K562 (cell line): ENCODE measurements around the gene PSMA4. TPM values are rescaled to one million over a fixed set of nuclear protein-coding genes. Genes with fewer than 3 reads are reported as not detected.

Experiments
- ARID1B ChIP-seq: fragments of 450-650 bp; IDR thresholded peaks from 2 replicates; pipeline ENCODE4 v1.6.1; 2016; ENCODE audit warnings: antibody characterized with exemption, mild to moderate bottlenecking, inconsistent platforms
- E2F5 ChIP-seq: sonication (generic); formaldehyde crosslinking; IDR thresholded peaks from 2 replicates; pipeline ENCODE4 v1.8.0; 2022; ENCODE audit warnings: mild to moderate bottlenecking, missing genetic modification reagents
- FOXM1 ChIP-seq, 2 experiments: fragments of 450-650 bp in 1 of 2; sonication (generic) in 1 of 2; formaldehyde crosslinking in 1 of 2; IDR thresholded peaks; 2 replicates each; pipeline versions ENCODE4 v1.6.1 to v1.9.0; 2017 to 2022; ENCODE audit warnings: low read depth in 2 of 2, mild to moderate bottlenecking in 2 of 2, missing genetic modification reagents in 1 of 2, moderate library complexity in 1 of 2
- GTF2F1 ChIP-seq: IDR thresholded peaks from 2 replicates; pipeline ENCODE4 v1.6.1; 2011; ENCODE audit warnings: low read depth, low read length, improper control_type of control experiment
- HMG20A ChIP-seq: fragments of 450-650 bp; formaldehyde crosslinking; conservative IDR thresholded peaks from 2 replicates; pipeline ENCODE4 v1.4.0; 2020; ENCODE audit warnings: mild to moderate bottlenecking, mixed read lengths
- MEF2A ChIP-seq: IDR thresholded peaks from 2 replicates; pipeline ENCODE4 v1.6.1; 2011; ENCODE audit warnings: low read depth, mild to moderate bottlenecking, low read length, moderate library complexity; ENCODE audit not compliant: control insufficient read depth
- NKRF ChIP-seq: fragments of 450-650 bp; IDR thresholded peaks from 2 replicates; pipeline ENCODE4 v1.6.1; 2016; ENCODE audit warnings: borderline replicate concordance
- PCBP2 ChIP-seq: fragments of 200-400 bp; formaldehyde crosslinking; IDR thresholded peaks from 2 replicates; pipeline ENCODE4 v1.6.1; 2018; ENCODE audit warnings: low read length, low read depth, mild to moderate bottlenecking, moderate library complexity; ENCODE audit not compliant: poor library complexity, severe bottlenecking
- POLR3A ChIP-seq: IDR thresholded peaks from 2 replicates; pipeline ENCODE4 v1.6.1; 2011; ENCODE audit warnings: borderline replicate concordance, mild to moderate bottlenecking, moderate library complexity; ENCODE audit not compliant: insufficient read length, insufficient read depth; ENCODE audit errors: extremely low read depth
- PRMT5 ChIP-seq: sonication (generic); formaldehyde crosslinking; IDR thresholded peaks from 2 replicates; pipeline ENCODE4 v1.5.0; 2020; ENCODE audit warnings: missing genetic modification reagents
- TEAD1 ChIP-seq, 2 experiments: fragments of 450-650 bp in 1 of 2; sonication (generic) in 1 of 2; formaldehyde crosslinking; IDR thresholded peaks; 2 replicates each; pipeline versions ENCODE4 v1.4.0 to v1.8.0; 2020 to 2022; ENCODE audit warnings: mild to moderate bottlenecking in 2 of 2, missing genetic modification reagents in 1 of 2
- USF1 ChIP-seq: sonication (generic); formaldehyde crosslinking; IDR thresholded peaks from 2 replicates; pipeline ENCODE4 v1.9.0; 2022; ENCODE audit warnings: mild to moderate bottlenecking, missing genetic modification reagents
- ZC3H8 ChIP-seq: fragments of 450-650 bp; IDR thresholded peaks from 2 replicates; pipeline ENCODE4 v1.6.1; 2017
- ZKSCAN3 ChIP-seq: fragments of 250-450 bp; sonication (Bioruptor Pico); IDR thresholded peaks from 2 replicates; pipeline ENCODE4 v1.4.0; 2020
- ZNF407 ChIP-seq: fragments of 450-650 bp; IDR thresholded peaks from 2 replicates; pipeline ENCODE4 v1.6.1; 2016; ENCODE audit warnings: low read depth
- polyA plus RNA-seq, 8 experiments: library from polyadenylated mRNA; depleted of rRNA in 4 of 8; stranded (reverse) in 5 of 8; unstranded in 3 of 8; fragments of >200 nt; fragmentation: Nextera tagmentation in 2 of 8; fragmentation: Illumina TruSeq in 1 of 8; extraction: Ambion mirVana in 2 of 8; extraction: Trizol in 1 of 8; gene quantifications; 2 replicates each; pipeline versions ENCODE4 v1.2.1 to v1.2.3, GENCODE V29; 2011 to 2014; ENCODE audit warnings: inconsistent platforms in 1 of 8, missing spikeins in 1 of 8
- total RNA-seq, 7 experiments: library from RNA; depleted of rRNA in 6 of 7; stranded (reverse); fragments of >200 nt in 6 of 7; fragmentation: Illumina TruSeq in 2 of 7; extraction: Trizol in 2 of 7; gene quantifications; 2 replicates each; pipeline versions ENCODE4 v1.2.1 to v1.2.3, GENCODE V29; 2011 to 2021; ENCODE audit warnings: low replicate concordance in 1 of 7

Gene PSMA4
- total and polyA plus RNA-seq, 9 of the 15 experiments (the other 6 are each of a cell fraction or from before 2014, with no cell fraction given), result 304 to 1,857 (median 666) TPM

GRCh38 chr15:78507831-78508160, 32.4 kb upstream of the PSMA4 start (continued):
- TF ChIP-seq ZKSCAN3 (CRISPR knock-in tag) (no peak), POLR3A (no peak), MEF2A (no peak), NKRF (no peak), ZNF407 (no peak), E2F5 (CRISPR knock-in tag) (no peak), ARID1B (0 out of 2 replicates have a peak, but pooled peaks have one; percentile 3), TEAD1 (CRISPR knock-in tag; IDR thresholded peaks at IDR 0.05) (no peak), USF1 (CRISPR knock-in tag) (no peak), HMG20A (no peak), PCBP2 (no peak), FOXM1 (IDR thresholded peaks at IDR 0.05; ENCODE audit: low read depth) (no peak), FOXM1 (CRISPR knock-in tag; IDR thresholded peaks at IDR 0.05; ENCODE audit: low read depth) (0 out of 2 replicates have a peak, but pooled peaks have one; percentile 35), PRMT5 (CRISPR knock-in tag) (no peak), ZC3H8 (no peak), GTF2F1 (no peak)
